ENCODE data around the gene MACROH2A2.

Gene MACROH2A2

GRCh38 chr10:70087616-70088307, 35.1 kb downstream of the MACROH2A2 start:
- Histone ChIP-seq H3K9me3 (ENCODE audit: control insufficient read depth, insufficient read depth, low read length) (no peaks in the 10 kb centered on the region), H3K27ac (ENCODE audit: low read depth, low read length) (no peak overlapping the region), H3K4me3 (ENCODE audit: low read depth, low read length) (no peak overlapping the region), H3K4me1 (ENCODE audit: control insufficient read depth, insufficient read depth, low read length) (no peaks in the 10 kb centered on the region), H3K9ac (ENCODE audit: low read depth, low read length) (no peak overlapping the region), H3K27me3 (ENCODE audit: control insufficient read depth, insufficient read depth, low read length) (no peaks in the 10 kb centered on the region), H3K36me3 (ENCODE audit: control insufficient read depth, insufficient read depth, low read length) (peaks cover 10% of the 10 kb centered on the region; the same call in 1 of the 2 replicates)

- Histone ChIP-seq H3K4me3 (ENCODE audit: low read depth, low read length) (no peak overlapping the region), H3K9ac (ENCODE audit: low read depth, low read length) (no peak overlapping the region), H3K9me3 (ENCODE audit: control insufficient read depth, insufficient read depth, low read length) (no peaks in the 10 kb centered on the region), H3K4me1 (ENCODE audit: control insufficient read depth, insufficient read depth, low read length) (no peaks in the 10 kb centered on the region), H3K27ac (ENCODE audit: low read depth, low read length) (no peak overlapping the region), H3K27me3 (ENCODE audit: control insufficient read depth, insufficient read depth, low read length) (no peaks in the 10 kb centered on the region), H3K36me3 (ENCODE audit: control insufficient read depth, insufficient read depth, low read length) (peaks cover 15% of the 10 kb centered on the region; the same call in 1 of the 2 replicates)
Measured at GRCh38 chr10:70088308-70088698, 35.7 kb downstream of the MACROH2A2 start.

DNA sequence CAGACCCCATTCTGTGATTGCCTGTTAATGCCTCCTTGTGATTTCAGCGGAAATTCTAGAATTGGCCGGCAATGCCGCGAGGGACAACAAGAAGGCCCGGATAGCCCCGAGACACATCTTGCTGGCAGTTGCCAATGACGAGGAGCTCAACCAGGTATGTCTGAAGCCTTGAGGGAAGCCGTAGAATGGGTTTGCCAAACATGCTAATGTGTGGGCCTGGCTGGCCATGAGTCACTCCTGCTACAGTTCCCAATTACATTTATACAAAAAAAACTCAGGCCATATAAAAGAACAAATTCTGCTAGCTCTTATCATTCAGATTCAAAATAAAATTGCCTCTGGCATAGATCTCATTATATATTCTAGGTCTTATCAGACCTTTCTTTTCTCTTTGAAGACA, 37.4 kb downstream of the MACROH2A2 start:
- Histone ChIP-seq H3K4me1 (ENCODE audit: control insufficient read depth, insufficient read depth, low read length) (no peaks in the 10 kb centered on the region), H3K9ac (ENCODE audit: low read depth, low read length) (no peak overlapping the region), H3K9me3 (ENCODE audit: control insufficient read depth, insufficient read depth, low read length) (no peaks in the 10 kb centered on the region), H3K4me3 (ENCODE audit: low read depth, low read length) (no peak overlapping the region), H3K36me3 (ENCODE audit: control insufficient read depth, insufficient read depth, low read length) (peaks cover 26% of the 10 kb centered on the region), H3K27ac (ENCODE audit: low read depth, low read length) (no peak overlapping the region), H3K27me3 (ENCODE audit: control insufficient read depth, insufficient read depth, low read length) (no peaks in the 10 kb centered on the region)

DNA sequence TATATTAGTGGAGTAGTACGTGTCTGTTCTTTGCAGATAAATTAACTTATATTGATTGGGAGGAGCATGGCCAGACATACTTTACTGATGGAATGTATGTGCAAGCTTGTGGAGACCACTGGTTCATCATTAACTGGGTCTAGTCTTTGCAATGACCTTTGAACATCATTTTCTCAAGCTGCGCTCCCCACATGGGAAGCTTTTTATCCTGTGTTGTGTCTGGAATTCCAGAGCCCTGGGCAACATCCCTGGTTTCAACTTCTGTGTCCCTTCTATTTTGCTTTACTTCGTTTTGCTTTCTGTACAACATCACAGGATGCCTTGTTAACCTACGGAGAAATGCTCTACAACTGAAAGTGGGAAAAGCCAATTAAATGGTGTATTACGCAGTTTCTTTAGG, 38.3 kb downstream of the MACROH2A2 start:
- no peak overlapping the region for H3K27ac ChIP-seq (ENCODE audit: low read depth, low read length)
- H3K9ac ChIP-seq (ENCODE audit: low read depth, low read length) = no peak overlapping the region

GRCh38 chr10:70092389-70092718, 39.7 kb downstream of the MACROH2A2 start:
- no peak overlapping the region for H3K9ac ChIP-seq (ENCODE audit: low read depth, low read length)
- no peaks in the 10 kb centered on the region for H3K4me1 ChIP-seq (ENCODE audit: control insufficient read depth, insufficient read depth, low read length)
- H3K27me3 ChIP-seq (ENCODE audit: control insufficient read depth, insufficient read depth, low read length) = no peaks in the 10 kb centered on the region
- H3K9me3 ChIP-seq (ENCODE audit: control insufficient read depth, insufficient read depth, low read length) = no peaks in the 10 kb centered on the region
- no peak overlapping the region for H3K27ac ChIP-seq (ENCODE audit: low read depth, low read length)
- H3K4me3 ChIP-seq (ENCODE audit: low read depth, low read length) = no peak overlapping the region
- peaks cover 34% of the 10 kb centered on the region for H3K36me3 ChIP-seq (ENCODE audit: control insufficient read depth, insufficient read depth, low read length)

More for the DNA sequence above, 38.3 kb downstream of the MACROH2A2 start:
- H3K4me3 ChIP-seq (ENCODE audit: low read depth, low read length) = no peak overlapping the region
- H3K4me1 ChIP-seq (ENCODE audit: control insufficient read depth, insufficient read depth, low read length) = no peaks in the 10 kb centered on the region
- no peaks in the 10 kb centered on the region for H3K27me3 ChIP-seq (ENCODE audit: control insufficient read depth, insufficient read depth, low read length)
- no peaks in the 10 kb centered on the region for H3K9me3 ChIP-seq (ENCODE audit: control insufficient read depth, insufficient read depth, low read length)
- peaks cover 34% of the 10 kb centered on the region for H3K36me3 ChIP-seq (ENCODE audit: control insufficient read depth, insufficient read depth, low read length)

GRCh38 chr10:70093335-70093944, 40.8 kb downstream of the MACROH2A2 start:
- no peaks in the 10 kb centered on the region for H3K9me3 ChIP-seq (ENCODE audit: control insufficient read depth, insufficient read depth, low read length)
- H3K9ac ChIP-seq (ENCODE audit: low read depth, low read length) = no peak overlapping the region
- no peak overlapping the region for H3K27ac ChIP-seq (ENCODE audit: low read depth, low read length)
- H3K36me3 ChIP-seq (ENCODE audit: control insufficient read depth, insufficient read depth, low read length) = peaks cover 34% of the 10 kb centered on the region
- no peaks in the 10 kb centered on the region for H3K27me3 ChIP-seq (ENCODE audit: control insufficient read depth, insufficient read depth, low read length)
- H3K4me3 ChIP-seq (ENCODE audit: low read depth, low read length) = no peak overlapping the region
- no peaks in the 10 kb centered on the region for H3K4me1 ChIP-seq (ENCODE audit: control insufficient read depth, insufficient read depth, low read length)

GRCh38 chr10:70094250-70094649, 41.6 kb downstream of the MACROH2A2 start:
- Histone ChIP-seq H3K4me1 (ENCODE audit: control insufficient read depth, insufficient read depth, low read length) (no peaks in the 10 kb centered on the region), H3K27me3 (ENCODE audit: control insufficient read depth, insufficient read depth, low read length) (no peaks in the 10 kb centered on the region), H3K27ac (ENCODE audit: low read depth, low read length) (no peak overlapping the region), H3K9me3 (ENCODE audit: control insufficient read depth, insufficient read depth, low read length) (no peaks in the 10 kb centered on the region), H3K36me3 (ENCODE audit: control insufficient read depth, insufficient read depth, low read length) (peaks cover 40% of the 10 kb centered on the region), H3K9ac (ENCODE audit: low read depth, low read length) (no peak overlapping the region), H3K4me3 (ENCODE audit: low read depth, low read length) (no peak overlapping the region)

DNA sequence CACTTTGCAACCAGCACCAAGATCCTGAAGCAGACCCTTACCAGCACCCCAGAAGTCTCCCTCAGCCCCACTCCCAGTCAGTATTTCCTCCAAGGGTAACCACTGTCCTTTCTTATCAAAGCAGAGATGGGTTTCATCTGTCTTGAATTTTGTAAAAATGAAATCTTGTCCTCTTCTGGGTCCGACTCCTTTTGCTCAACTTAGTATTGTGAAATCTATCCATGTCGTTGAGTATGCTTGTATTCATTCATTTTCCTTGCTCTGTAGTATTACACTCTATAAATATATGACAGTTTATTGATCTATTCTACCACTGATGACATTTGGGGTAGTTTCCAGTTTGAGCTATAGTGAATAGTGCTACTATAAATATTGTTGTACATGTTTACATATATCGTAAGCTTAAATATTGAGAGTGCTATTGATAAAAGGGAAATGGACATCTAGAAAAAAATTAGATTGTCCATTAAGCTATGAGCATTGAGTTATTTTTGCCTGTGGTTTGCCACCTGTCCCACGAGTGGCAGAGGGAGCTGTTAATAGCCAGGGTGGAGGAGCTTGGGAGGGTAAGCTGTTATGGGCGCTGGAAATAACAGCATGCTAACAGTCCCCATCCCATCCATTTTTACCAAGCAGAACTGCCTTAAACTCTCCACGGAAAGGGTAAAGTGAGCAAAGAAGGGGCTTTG, 43.5 kb downstream of the MACROH2A2 start:
- Histone ChIP-seq H3K27ac (ENCODE audit: low read depth, low read length) (no peak overlapping the region), H3K9me3 (ENCODE audit: control insufficient read depth, insufficient read depth, low read length) (no peaks in the 10 kb centered on the region), H3K4me1 (ENCODE audit: control insufficient read depth, insufficient read depth, low read length) (no peaks in the 10 kb centered on the region), H3K4me3 (ENCODE audit: low read depth, low read length) (no peak overlapping the region), H3K27me3 (ENCODE audit: control insufficient read depth, insufficient read depth, low read length) (no peaks in the 10 kb centered on the region), H3K36me3 (ENCODE audit: control insufficient read depth, insufficient read depth, low read length) (peaks cover 50% of the 10 kb centered on the region), H3K9ac (ENCODE audit: low read depth, low read length) (no peak overlapping the region)

GRCh38 chr10:70096705-70097420, 44.2 kb downstream of the MACROH2A2 start:
- Histone ChIP-seq H3K27ac (ENCODE audit: low read depth, low read length) (no peak overlapping the region), H3K4me1 (ENCODE audit: control insufficient read depth, insufficient read depth, low read length) (no peaks in the 10 kb centered on the region), H3K36me3 (ENCODE audit: control insufficient read depth, insufficient read depth, low read length) (peaks cover 47% of the 10 kb centered on the region), H3K4me3 (ENCODE audit: low read depth, low read length) (no peak overlapping the region), H3K9me3 (ENCODE audit: control insufficient read depth, insufficient read depth, low read length) (no peaks in the 10 kb centered on the region), H3K9ac (ENCODE audit: low read depth, low read length) (no peak overlapping the region), H3K27me3 (ENCODE audit: control insufficient read depth, insufficient read depth, low read length) (no peaks in the 10 kb centered on the region)

GRCh38 chr10:70097459-70097858, 44.8 kb downstream of the MACROH2A2 start:
- Histone ChIP-seq H3K27me3 (ENCODE audit: control insufficient read depth, insufficient read depth, low read length) (no peaks in the 10 kb centered on the region), H3K4me3 (ENCODE audit: low read depth, low read length) (no peak overlapping the region), H3K27ac (ENCODE audit: low read depth, low read length) (no peak overlapping the region), H3K36me3 (ENCODE audit: control insufficient read depth, insufficient read depth, low read length) (peaks cover 43% of the 10 kb centered on the region), H3K9me3 (ENCODE audit: control insufficient read depth, insufficient read depth, low read length) (no peaks in the 10 kb centered on the region), H3K4me1 (ENCODE audit: control insufficient read depth, insufficient read depth, low read length) (no peaks in the 10 kb centered on the region), H3K9ac (ENCODE audit: low read depth, low read length) (no peak overlapping the region)

DNA sequence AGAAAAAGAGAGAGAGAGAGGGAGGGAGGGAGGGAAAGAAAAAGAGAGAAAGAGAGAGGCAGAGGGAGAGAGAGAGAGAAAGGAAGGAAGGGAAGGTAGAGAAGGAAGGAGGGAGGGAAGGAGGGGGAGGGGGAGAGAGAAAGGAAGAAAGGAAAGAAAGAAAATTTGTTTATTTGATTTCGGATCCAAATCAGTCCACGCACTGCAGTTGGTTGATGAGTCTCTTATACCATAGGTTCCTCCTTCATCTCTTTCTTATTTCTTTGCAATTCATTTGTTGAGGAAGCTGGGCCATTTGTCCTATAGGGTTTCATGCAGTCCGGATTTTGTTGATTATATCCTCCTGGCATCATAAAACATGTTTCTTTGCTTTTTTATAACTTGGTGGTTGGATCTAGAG, 45.6 kb downstream of the MACROH2A2 start:
- Histone ChIP-seq H3K27ac (ENCODE audit: low read depth, low read length) (no peak overlapping the region), H3K9ac (ENCODE audit: low read depth, low read length) (no peak overlapping the region), H3K27me3 (ENCODE audit: control insufficient read depth, insufficient read depth, low read length) (no peaks in the 10 kb centered on the region), H3K4me3 (ENCODE audit: low read depth, low read length) (no peak overlapping the region), H3K36me3 (ENCODE audit: control insufficient read depth, insufficient read depth, low read length) (peaks cover 36% of the 10 kb centered on the region), H3K4me1 (ENCODE audit: control insufficient read depth, insufficient read depth, low read length) (no peaks in the 10 kb centered on the region), H3K9me3 (ENCODE audit: control insufficient read depth, insufficient read depth, low read length) (no peaks in the 10 kb centered on the region)
